HG03135 (cell line): ENCODE data around the gene RNF220.

ENCODE experiments used
- ATAC-seq: cut with Tn5 transposase; IDR thresholded peaks from one replicate; pipeline ENCODE4 v1.9.1; 2021; ENCODE audit warnings: mild to moderate bottlenecking, moderate library complexity; ENCODE audit not compliant: unreplicated experiment

RNF220 gene

GRCh38 chr1:44575396-44575795 lies 170.3 kb downstream of the RNF220 start:
- ATAC-seq, result no peak

- ATAC-seq, result no peak
Measured at GRCh38 chr1:44576456-44577150, 171.5 kb downstream of the RNF220 start.

GRCh38 chr1:44581205-44581604 lies 176.2 kb downstream of the RNF220 start:
- ATAC-seq, result no peak

GRCh38 chr1:44584167-44584566 lies 179.1 kb downstream of the RNF220 start:
- no peak for ATAC-seq

- no peak for ATAC-seq
Measured at GRCh38 chr1:44585315-44585920, 180.4 kb downstream of the RNF220 start.

- ATAC-seq, result no peak
Measured at GRCh38 chr1:44587796-44588460, 182.9 kb downstream of the RNF220 start.

GRCh38 chr1:44588551-44589210 lies 183.6 kb downstream of the RNF220 start:
- ATAC-seq, result no peak

GRCh38 chr1:44590475-44590874 lies 185.4 kb downstream of the RNF220 start:
- ATAC-seq, result no peak

- no peak for ATAC-seq
Measured at GRCh38 chr1:44591381-44591780, 186.3 kb downstream of the RNF220 start.

GRCh38 chr1:44592208-44593145 lies 187.4 kb downstream of the RNF220 start:
- no peak for ATAC-seq

- no peak for ATAC-seq
Measured at GRCh38 chr1:44594353-44594752, 189.3 kb downstream of the RNF220 start.

GRCh38 chr1:44594871-44595735 lies 190.0 kb downstream of the RNF220 start:
- no peak for ATAC-seq

- no peak for ATAC-seq
Measured at GRCh38 chr1:44596511-44596910, 191.5 kb downstream of the RNF220 start.

- no peak for ATAC-seq
Measured at GRCh38 chr1:44598167-44598566, 193.1 kb downstream of the RNF220 start.

GRCh38 chr1:44602634-44603628 lies 197.9 kb downstream of the RNF220 start:
- no peak for ATAC-seq

GRCh38 chr1:44603718-44604117 lies 198.7 kb downstream of the RNF220 start:
- ATAC-seq, result no peak

GRCh38 chr1:44604157-44604955 lies 199.3 kb downstream of the RNF220 start:
- no peak for ATAC-seq
